MM.1S (cell line): ENCODE measurements around the gene RNF208.

ENCODE experiments used
- EZH2 ChIP-seq: fragments of 300-600 bp; sonication (generic); optimal IDR thresholded peaks from 2 replicates; pipeline ENCODE3; 2017; ENCODE audit warnings: low read depth, mild to moderate bottlenecking, antibody characterized with exemption, low read length, mixed read lengths
- TF ChIP-seq, protein P1 (sequence below): fragments of 300-600 bp; sonication (generic); IDR thresholded peaks from 2 replicates; pipeline ENCODE4 v1.5.1; 2016; ENCODE audit warnings: antibody characterized with exemption, low read length, mixed read lengths

DNA sequence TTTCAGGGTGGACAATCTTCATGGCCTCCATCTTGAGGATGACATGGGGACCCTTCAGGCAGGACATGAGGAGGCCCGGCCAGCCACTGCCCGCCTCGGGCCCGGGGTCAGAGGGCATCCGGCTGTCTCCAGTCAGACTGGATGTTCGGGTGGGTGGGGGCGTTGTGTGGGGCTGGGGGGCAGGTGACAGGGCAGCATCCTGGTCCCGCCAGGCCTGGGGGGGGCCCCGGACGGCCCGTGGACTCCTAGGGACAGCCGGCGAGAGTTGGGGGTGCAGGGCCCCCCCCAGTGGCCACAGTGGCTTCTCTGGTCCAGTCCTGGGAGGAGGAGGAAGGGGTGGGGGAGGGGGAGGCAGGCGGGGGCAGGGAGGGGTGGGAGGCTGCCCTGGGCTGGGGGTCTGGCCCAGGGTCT, 940 bp downstream of the RNF208 start:
- TF ChIP-seq, protein P1, sequence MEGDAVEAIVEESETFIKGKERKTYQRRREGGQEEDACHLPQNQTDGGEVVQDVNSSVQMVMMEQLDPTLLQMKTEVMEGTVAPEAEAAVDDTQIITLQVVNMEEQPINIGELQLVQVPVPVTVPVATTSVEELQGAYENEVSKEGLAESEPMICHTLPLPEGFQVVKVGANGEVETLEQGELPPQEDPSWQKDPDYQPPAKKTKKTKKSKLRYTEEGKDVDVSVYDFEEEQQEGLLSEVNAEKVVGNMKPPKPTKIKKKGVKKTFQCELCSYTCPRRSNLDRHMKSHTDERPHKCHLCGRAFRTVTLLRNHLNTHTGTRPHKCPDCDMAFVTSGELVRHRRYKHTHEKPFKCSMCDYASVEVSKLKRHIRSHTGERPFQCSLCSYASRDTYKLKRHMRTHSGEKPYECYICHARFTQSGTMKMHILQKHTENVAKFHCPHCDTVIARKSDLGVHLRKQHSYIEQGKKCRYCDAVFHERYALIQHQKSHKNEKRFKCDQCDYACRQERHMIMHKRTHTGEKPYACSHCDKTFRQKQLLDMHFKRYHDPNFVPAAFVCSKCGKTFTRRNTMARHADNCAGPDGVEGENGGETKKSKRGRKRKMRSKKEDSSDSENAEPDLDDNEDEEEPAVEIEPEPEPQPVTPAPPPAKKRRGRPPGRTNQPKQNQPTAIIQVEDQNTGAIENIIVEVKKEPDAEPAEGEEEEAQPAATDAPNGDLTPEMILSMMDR: no peak
- no peak for TF ChIP-seq EZH2
